Body of pancreas (tissue), 4 donors: ENCODE measurements around the gene DCDC2C. TPM values are rescaled to one million over a fixed set of nuclear protein-coding genes. Genes with fewer than 3 reads are reported as not detected.

Experiments used
- ATAC-seq: fragments of 150-250 bp; one replicate; pipeline ENCODE4 v1.9.1; 2016
- DNase-seq, 4 donors: peaks; one replicate each; pipeline ENCODE4 v3.0.0-alpha.2; 2019
- H3K27ac ChIP-seq, 4 donors: fragments of 200-600 bp; sonication (generic); 1 replicate in 3 of 4; 2 replicates in 1 of 4; pipeline versions ENCODE4 v1.5.1 to v1.6.1; 2016 to 2019; ENCODE audit warnings: mild to moderate bottlenecking in 1 of 4, mixed read lengths in 1 of 4, moderate library complexity in 1 of 4
- H3K27me3 ChIP-seq, 2 donors: fragments of 200-600 bp; sonication (generic); one replicate each; pipeline ENCODE4 v1.6.0; 2016; ENCODE audit warnings: mild to moderate bottlenecking in 1 of 2
- H3K36me3 ChIP-seq, 2 donors: fragments of 200-600 bp; sonication (generic); replicated peaks in 1 of 2; 2 replicates each; pipeline ENCODE4 v1.5.1; 2016; ENCODE audit warnings: low read depth in 2 of 2; ENCODE audit not compliant: insufficient read depth in 1 of 2
- H3K4me1 ChIP-seq: fragments of 200-600 bp; sonication (generic); one replicate; pipeline ENCODE4 v1.6.0; 2016
- H3K4me3 ChIP-seq, 2 donors: fragments of 200-600 bp; sonication (generic); 1 replicate in 1 of 2; 2 replicates in 1 of 2; pipeline ENCODE4 v1.5.1; 2016 to 2019
- H3K9me3 ChIP-seq, 3 donors: fragments of 200-600 bp; sonication (generic); 1 replicate in 2 of 3; 2 replicates in 1 of 3; pipeline ENCODE4 v1.5.1; 2016
- CTCF ChIP-seq, 7 experiments: fragments of 450-650 bp in 4 of 7; fragments of 200-600 bp in 3 of 7; sonication (generic) in 3 of 7; IDR thresholded peaks; one replicate each; pipeline ENCODE4 v1.5.1; 2016 to 2019; ENCODE audit warnings: antibody characterized with exemption in 7 of 7
- POLR2A ChIP-seq, 3 donors: fragments of 450-650 bp; IDR thresholded peaks; one replicate each; pipeline ENCODE4 v1.6.1; 2016; ENCODE audit warnings: antibody characterized with exemption in 3 of 3, mild to moderate bottlenecking in 2 of 3
- WGBS, 2 donors: methylation state at CpG; one replicate each; pipeline ENCODE4 v1.1.5; 2017; 5-methylcytosine and 5-hydroxymethylcytosine counted together
- intact Hi-C: fragments of 100-400 bp; cut with DNase I; formaldehyde crosslinking; loops from one replicate; pipeline ENCODE4 v1.15.1; 2023
- total RNA-seq, 2 donors: library from RNA; depleted of rRNA; stranded (reverse); fragments of >200 nt; gene quantifications; one replicate each; pipeline ENCODE4 v1.1.0, GENCODE V29; 2016

The DCDC2C gene
- not detected for total RNA-seq

GRCh38 chr2:3703236-3703756, at the start of gene DCDC2C:
Gene DCDC2C, plus strand, starts transcription at chr2:3703575. Its CDS starts 177 bp downstream, at chr2:3703752.
- Histone ChIP-seq H3K4me1 (peaks cover 7% of the 10 kb centered on the region), H3K27me3 (no peaks in the 10 kb centered on the region), H3K27ac (no peak within 1 kb of the TSS), H3K9me3 (no peaks in the 10 kb centered on the region), H3K4me3 (no peak within 1 kb of the TSS), H3K36me3 (no peaks in the 10 kb centered on the region)
- DNase-seq (no peak), ATAC-seq (no peak)
- intact Hi-C loops = no loop called here
- no peak for TF ChIP-seq CTCF (IDR thresholded peaks at IDR 0.05)
- no peak for TF ChIP-seq POLR2A (IDR thresholded peaks at IDR 0.05)
- WGBS, 2 donors = 3 to 8% methylated on average over 26 to 58 of the region's 60 CpGs

- Histone ChIP-seq H3K27me3 (no peaks in the 10 kb centered on the region), H3K27ac (no peak overlapping the region), H3K4me1 (peaks cover 13% of the 10 kb centered on the region), H3K4me3 (no peak overlapping the region), H3K36me3 (no peaks in the 10 kb centered on the region), H3K9me3 (no peaks in the 10 kb centered on the region)
- intact Hi-C loops = loop anchor here (10.0 kb wide), 1 partner anchor 229 kb away; no protein-coding TSS in a partner anchor
- no peak for ATAC-seq
- WGBS, 2 donors = 77 to 92% methylated on average over 9 to 10 of the region's 10 CpGs
- no peak for TF ChIP-seq CTCF (IDR thresholded peaks at IDR 0.05)
- no peak for TF ChIP-seq POLR2A (IDR thresholded peaks at IDR 0.05)
- DNase-seq = no peak
Observed at GRCh38 chr2:3654011-3654410, 49.4 kb upstream of the DCDC2C start.

- H3K4me3 ChIP-seq = no peak overlapping the region
- no peaks in the 10 kb centered on the region for H3K27me3 ChIP-seq
- ATAC-seq (no peak), DNase-seq (no peak)
- no peak for TF ChIP-seq POLR2A (IDR thresholded peaks at IDR 0.05)
- TF ChIP-seq CTCF (IDR thresholded peaks at IDR 0.05) = no peak
- H3K4me1 ChIP-seq = peaks cover 13% of the 10 kb centered on the region
- no peaks in the 10 kb centered on the region for H3K36me3 ChIP-seq
- WGBS, 2 donors = 58 to 65% methylated on average over 18 to 21 of the region's 21 CpGs
- H3K9me3 ChIP-seq = no peaks in the 10 kb centered on the region
- intact Hi-C loops = loop anchor here (10.0 kb wide), 1 partner anchor 230 kb away; no protein-coding TSS in a partner anchor
- no peak overlapping the region for H3K27ac ChIP-seq
Observed at GRCh38 chr2:3654531-3655225, 48.7 kb upstream of the DCDC2C start.

- H3K9me3 ChIP-seq = no peaks in the 10 kb centered on the region
- intact Hi-C loops = loop anchor here (10.0 kb wide), 1 partner anchor 231 kb away; no protein-coding TSS in a partner anchor
- DNase-seq (no peak), ATAC-seq (no peak)
- H3K27ac ChIP-seq = no peak overlapping the region
- 65 to 73% methylated on average over 16 to 28 of the region's 28 CpGs for WGBS, 2 donors
- no peak for TF ChIP-seq CTCF (IDR thresholded peaks at IDR 0.05)
- TF ChIP-seq POLR2A (IDR thresholded peaks at IDR 0.05) = no peak
- H3K4me1 ChIP-seq = peaks cover 9% of the 10 kb centered on the region
- no peaks in the 10 kb centered on the region for H3K27me3 ChIP-seq
- H3K36me3 ChIP-seq = no peaks in the 10 kb centered on the region
- no peak overlapping the region for H3K4me3 ChIP-seq
Observed at GRCh38 chr2:3655871-3656761, 47.3 kb upstream of the DCDC2C start.
